Measurements from ENCODE around the gene DES.

DNA sequence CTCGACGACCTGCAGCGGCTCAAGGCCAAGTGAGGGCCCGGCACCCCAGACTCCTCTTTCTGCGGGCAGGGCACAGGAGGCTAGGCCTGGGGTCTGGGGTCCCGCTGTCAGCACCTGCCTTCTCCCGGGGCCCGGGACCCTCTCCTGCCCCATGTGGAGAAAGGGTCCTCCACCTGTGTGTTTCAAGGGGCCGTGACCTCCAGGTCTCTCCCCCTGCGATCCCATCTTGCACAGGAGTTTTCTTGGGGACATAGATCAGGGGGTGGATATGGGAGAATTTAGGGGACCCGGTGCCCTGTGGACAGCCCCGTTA, 791 bp downstream of the DES start:
- TF ChIP-seq, protein P1, sequence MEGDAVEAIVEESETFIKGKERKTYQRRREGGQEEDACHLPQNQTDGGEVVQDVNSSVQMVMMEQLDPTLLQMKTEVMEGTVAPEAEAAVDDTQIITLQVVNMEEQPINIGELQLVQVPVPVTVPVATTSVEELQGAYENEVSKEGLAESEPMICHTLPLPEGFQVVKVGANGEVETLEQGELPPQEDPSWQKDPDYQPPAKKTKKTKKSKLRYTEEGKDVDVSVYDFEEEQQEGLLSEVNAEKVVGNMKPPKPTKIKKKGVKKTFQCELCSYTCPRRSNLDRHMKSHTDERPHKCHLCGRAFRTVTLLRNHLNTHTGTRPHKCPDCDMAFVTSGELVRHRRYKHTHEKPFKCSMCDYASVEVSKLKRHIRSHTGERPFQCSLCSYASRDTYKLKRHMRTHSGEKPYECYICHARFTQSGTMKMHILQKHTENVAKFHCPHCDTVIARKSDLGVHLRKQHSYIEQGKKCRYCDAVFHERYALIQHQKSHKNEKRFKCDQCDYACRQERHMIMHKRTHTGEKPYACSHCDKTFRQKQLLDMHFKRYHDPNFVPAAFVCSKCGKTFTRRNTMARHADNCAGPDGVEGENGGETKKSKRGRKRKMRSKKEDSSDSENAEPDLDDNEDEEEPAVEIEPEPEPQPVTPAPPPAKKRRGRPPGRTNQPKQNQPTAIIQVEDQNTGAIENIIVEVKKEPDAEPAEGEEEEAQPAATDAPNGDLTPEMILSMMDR (conservative IDR thresholded peaks at IDR 0.05; ENCODE audit: low read depth in 2 of 2), result no peak
- TF ChIP-seq, protein P2, sequence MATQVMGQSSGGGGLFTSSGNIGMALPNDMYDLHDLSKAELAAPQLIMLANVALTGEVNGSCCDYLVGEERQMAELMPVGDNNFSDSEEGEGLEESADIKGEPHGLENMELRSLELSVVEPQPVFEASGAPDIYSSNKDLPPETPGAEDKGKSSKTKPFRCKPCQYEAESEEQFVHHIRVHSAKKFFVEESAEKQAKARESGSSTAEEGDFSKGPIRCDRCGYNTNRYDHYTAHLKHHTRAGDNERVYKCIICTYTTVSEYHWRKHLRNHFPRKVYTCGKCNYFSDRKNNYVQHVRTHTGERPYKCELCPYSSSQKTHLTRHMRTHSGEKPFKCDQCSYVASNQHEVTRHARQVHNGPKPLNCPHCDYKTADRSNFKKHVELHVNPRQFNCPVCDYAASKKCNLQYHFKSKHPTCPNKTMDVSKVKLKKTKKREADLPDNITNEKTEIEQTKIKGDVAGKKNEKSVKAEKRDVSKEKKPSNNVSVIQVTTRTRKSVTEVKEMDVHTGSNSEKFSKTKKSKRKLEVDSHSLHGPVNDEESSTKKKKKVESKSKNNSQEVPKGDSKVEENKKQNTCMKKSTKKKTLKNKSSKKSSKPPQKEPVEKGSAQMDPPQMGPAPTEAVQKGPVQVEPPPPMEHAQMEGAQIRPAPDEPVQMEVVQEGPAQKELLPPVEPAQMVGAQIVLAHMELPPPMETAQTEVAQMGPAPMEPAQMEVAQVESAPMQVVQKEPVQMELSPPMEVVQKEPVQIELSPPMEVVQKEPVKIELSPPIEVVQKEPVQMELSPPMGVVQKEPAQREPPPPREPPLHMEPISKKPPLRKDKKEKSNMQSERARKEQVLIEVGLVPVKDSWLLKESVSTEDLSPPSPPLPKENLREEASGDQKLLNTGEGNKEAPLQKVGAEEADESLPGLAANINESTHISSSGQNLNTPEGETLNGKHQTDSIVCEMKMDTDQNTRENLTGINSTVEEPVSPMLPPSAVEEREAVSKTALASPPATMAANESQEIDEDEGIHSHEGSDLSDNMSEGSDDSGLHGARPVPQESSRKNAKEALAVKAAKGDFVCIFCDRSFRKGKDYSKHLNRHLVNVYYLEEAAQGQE (IDR thresholded peaks at IDR 0.05; ENCODE audit: unreplicated experiment), result no peak
- TF ChIP-seq EZH2 (IDR thresholded peaks at IDR 0.05; ENCODE audit: low read depth, unreplicated experiment) (no peak), EZH2phosphoT487 (IDR thresholded peaks at IDR 0.05; ENCODE audit: unreplicated experiment) (no peak), POLR2AphosphoS5 (IDR thresholded peaks at IDR 0.05; ENCODE audit: low read depth) (no peak), NANOG (IDR thresholded peaks at IDR 0.05; ENCODE audit: borderline replicate concordance) (no peak), CREB1 (CRISPR knock-in tag; IDR thresholded peaks at IDR 0.05; ENCODE audit: low read depth) (no peak), JUNB (IDR thresholded peaks at IDR 0.05; ENCODE audit: unreplicated experiment) (no peak)
- TF ChIP-seq, protein P3, sequence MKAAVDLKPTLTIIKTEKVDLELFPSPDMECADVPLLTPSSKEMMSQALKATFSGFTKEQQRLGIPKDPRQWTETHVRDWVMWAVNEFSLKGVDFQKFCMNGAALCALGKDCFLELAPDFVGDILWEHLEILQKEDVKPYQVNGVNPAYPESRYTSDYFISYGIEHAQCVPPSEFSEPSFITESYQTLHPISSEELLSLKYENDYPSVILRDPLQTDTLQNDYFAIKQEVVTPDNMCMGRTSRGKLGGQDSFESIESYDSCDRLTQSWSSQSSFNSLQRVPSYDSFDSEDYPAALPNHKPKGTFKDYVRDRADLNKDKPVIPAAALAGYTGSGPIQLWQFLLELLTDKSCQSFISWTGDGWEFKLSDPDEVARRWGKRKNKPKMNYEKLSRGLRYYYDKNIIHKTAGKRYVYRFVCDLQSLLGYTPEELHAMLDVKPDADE (IDR thresholded peaks at IDR 0.05), result no peak
